HG03097 (cell line): ENCODE measurements around the gene ELAPOR1.

Experiments used
- ATAC-seq: cut with Tn5 transposase; IDR thresholded peaks from one replicate; pipeline ENCODE4 v1.9.1; 2021; ENCODE audit not compliant: unreplicated experiment, low FRiP score

ELAPOR1 gene

GRCh38 chr1:109094377-109094803 is 19.5 kb upstream of the ELAPOR1 start:
- ATAC-seq = no peak

GRCh38 chr1:109094871-109095270 is 19.0 kb upstream of the ELAPOR1 start:
- no peak for ATAC-seq

GRCh38 chr1:109095631-109096030 is 18.3 kb upstream of the ELAPOR1 start:
- no peak for ATAC-seq

GRCh38 chr1:109096120-109096519 is 17.8 kb upstream of the ELAPOR1 start:
- no peak for ATAC-seq

GRCh38 chr1:109099938-109100773 is 13.8 kb upstream of the ELAPOR1 start:
- ATAC-seq = peak; percentile 89

- ATAC-seq = no peak
Measured at GRCh38 chr1:109104364-109105151, 9.4 kb upstream of the ELAPOR1 start.

- no peak for ATAC-seq
Measured at GRCh38 chr1:109105881-109106280, 8.0 kb upstream of the ELAPOR1 start.

- ATAC-seq = no peak
Measured at GRCh38 chr1:109107785-109108184, 6.1 kb upstream of the ELAPOR1 start.

- no peak for ATAC-seq
Measured at GRCh38 chr1:109109906-109110305, 4.0 kb upstream of the ELAPOR1 start.

GRCh38 chr1:109111386-109112055 is 2.4 kb upstream of the ELAPOR1 start:
- no peak for ATAC-seq

GRCh38 chr1:109112056-109112651 is 1.8 kb upstream of the ELAPOR1 start:
- ATAC-seq = no peak

GRCh38 chr1:109112652-109113285 is 1.1 kb upstream of the ELAPOR1 start:
- peak; percentile 66 for ATAC-seq

- no peak for ATAC-seq
Measured at GRCh38 chr1:109114342-109114674, 393 bp downstream of the ELAPOR1 start.

- ATAC-seq = no peak
Measured at GRCh38 chr1:109115685-109116084, 1.8 kb downstream of the ELAPOR1 start.

GRCh38 chr1:109116286-109116685 is 2.4 kb downstream of the ELAPOR1 start:
- no peak for ATAC-seq

- no peak for ATAC-seq
Measured at GRCh38 chr1:109118089-109118488, 4.2 kb downstream of the ELAPOR1 start.

GRCh38 chr1:109120356-109120755 is 6.4 kb downstream of the ELAPOR1 start:
- ATAC-seq = no peak

- no peak for ATAC-seq
Measured at GRCh38 chr1:109131059-109131458, 17.1 kb downstream of the ELAPOR1 start.

- ATAC-seq = no peak
Measured at GRCh38 chr1:109131800-109132199, 17.9 kb downstream of the ELAPOR1 start.

GRCh38 chr1:109133002-109133706 is 19.2 kb downstream of the ELAPOR1 start:
- no peak for ATAC-seq
